ENCODE results near the gene STXBP1.

- TF ChIP-seq POLR2A (IDR thresholded peaks at IDR 0.05; ENCODE audit: low read depth, low read length), result no peak
- no peak for TF ChIP-seq POLR2AphosphoS5 (IDR thresholded peaks at IDR 0.05; ENCODE audit: low read depth, low read length)
Observed at GRCh38 chr9:127722055-127722745, 110.1 kb downstream of the STXBP1 start.
